ENCODE measurements around the gene PAM16. TPM values are rescaled to one million over a fixed set of nuclear protein-coding genes. Genes with fewer than 3 reads are reported as not detected.
A peak's percentile ranks its signal among the peaks of the same experiment; 100 is the strongest.

The PAM16 gene
- total RNA-seq, 1 experiment from 2014 or later, result 117 TPM

- H3K27ac Mint-ChIP-seq (ENCODE audit: low read depth, unreplicated experiment), result no peak overlapping the region
- intact Hi-C loops (cut with micrococcal nuclease), result loop anchor here (5.0 kb wide), 1 partner anchor 81 kb away; no protein-coding TSS in a partner anchor
- DNase-seq (ENCODE audit: unreplicated experiment), result no peak
- no peaks in the 10 kb centered on the region for H3K4me1 Mint-ChIP-seq (ENCODE audit: insufficient read depth, unreplicated experiment)
- no peaks in the 10 kb centered on the region for H3K27me3 Mint-ChIP-seq (ENCODE audit: insufficient read depth, unreplicated experiment)
- TF ChIP-seq, protein P1, sequence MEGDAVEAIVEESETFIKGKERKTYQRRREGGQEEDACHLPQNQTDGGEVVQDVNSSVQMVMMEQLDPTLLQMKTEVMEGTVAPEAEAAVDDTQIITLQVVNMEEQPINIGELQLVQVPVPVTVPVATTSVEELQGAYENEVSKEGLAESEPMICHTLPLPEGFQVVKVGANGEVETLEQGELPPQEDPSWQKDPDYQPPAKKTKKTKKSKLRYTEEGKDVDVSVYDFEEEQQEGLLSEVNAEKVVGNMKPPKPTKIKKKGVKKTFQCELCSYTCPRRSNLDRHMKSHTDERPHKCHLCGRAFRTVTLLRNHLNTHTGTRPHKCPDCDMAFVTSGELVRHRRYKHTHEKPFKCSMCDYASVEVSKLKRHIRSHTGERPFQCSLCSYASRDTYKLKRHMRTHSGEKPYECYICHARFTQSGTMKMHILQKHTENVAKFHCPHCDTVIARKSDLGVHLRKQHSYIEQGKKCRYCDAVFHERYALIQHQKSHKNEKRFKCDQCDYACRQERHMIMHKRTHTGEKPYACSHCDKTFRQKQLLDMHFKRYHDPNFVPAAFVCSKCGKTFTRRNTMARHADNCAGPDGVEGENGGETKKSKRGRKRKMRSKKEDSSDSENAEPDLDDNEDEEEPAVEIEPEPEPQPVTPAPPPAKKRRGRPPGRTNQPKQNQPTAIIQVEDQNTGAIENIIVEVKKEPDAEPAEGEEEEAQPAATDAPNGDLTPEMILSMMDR (IDR thresholded peaks at IDR 0.05; ENCODE audit: unreplicated experiment), result no peak
- BruUV-seq (replicated peaks), result no TSS peak
- H3K9me3 Mint-ChIP-seq (ENCODE audit: unreplicated experiment), result no peaks in the 10 kb centered on the region
- peaks cover 37% of the 10 kb centered on the region for H3K36me3 Mint-ChIP-seq (ENCODE audit: insufficient read depth, unreplicated experiment)
- no peak overlapping the region for H3K4me3 Mint-ChIP-seq (ENCODE audit: unreplicated experiment)
- CTCF ChIA-PET, result interaction anchor here (0.6 to 6.2 kb wide), 5 partner anchors 9 to 79 kb away, joined by 3 to 94 read pairs (median 13); no protein-coding TSS in a partner anchor
- POLR2A ChIA-PET, result no interaction called here
Measured at GRCh38 chr16:4333308-4333638, 17.8 kb downstream of the PAM16 start.

DNA sequence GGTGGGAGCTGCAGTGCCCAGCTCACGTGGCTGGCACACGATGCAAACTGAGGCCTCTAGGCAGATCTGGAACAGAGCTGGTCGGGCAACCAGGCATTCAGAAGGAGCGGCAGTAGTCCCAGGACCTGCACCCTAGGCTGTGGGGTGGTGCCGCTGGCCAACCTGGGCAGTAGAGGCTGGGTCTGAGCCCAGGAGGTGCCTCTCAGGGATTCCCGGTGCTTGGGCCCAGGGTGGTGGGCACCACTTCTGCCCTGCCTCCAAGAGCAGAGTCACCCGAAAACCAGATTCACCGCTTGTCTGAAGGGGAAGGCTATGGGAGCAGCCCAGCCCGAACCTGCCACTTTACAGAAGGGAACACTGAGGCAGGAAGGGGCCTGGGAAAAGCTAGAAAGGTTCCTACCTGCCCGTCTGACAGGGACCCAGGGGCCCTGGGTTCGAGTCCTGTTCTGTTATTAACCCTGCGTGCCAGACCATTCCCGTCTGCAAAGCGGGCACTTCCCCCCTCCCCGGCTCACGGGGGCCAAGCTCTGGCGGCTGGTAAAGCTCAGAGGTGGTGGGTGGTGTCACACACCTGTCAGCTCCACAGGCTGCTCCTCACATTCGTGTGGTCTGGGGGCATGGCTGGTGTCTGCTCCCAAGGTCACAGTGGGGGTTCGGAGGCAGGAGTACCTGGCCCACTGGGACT, 18.4 kb downstream of the PAM16 start:
- no TSS peak for BruUV-seq (replicated peaks)
- Mint-ChIP-seq H3K36me3 (ENCODE audit: insufficient read depth, unreplicated experiment) (peaks cover 34% of the 10 kb centered on the region), H3K4me1 (ENCODE audit: insufficient read depth, unreplicated experiment) (no peaks in the 10 kb centered on the region), H3K4me3 (ENCODE audit: unreplicated experiment) (no peak overlapping the region), H3K27me3 (ENCODE audit: insufficient read depth, unreplicated experiment) (no peaks in the 10 kb centered on the region), H3K9me3 (ENCODE audit: unreplicated experiment) (no peaks in the 10 kb centered on the region), H3K27ac (ENCODE audit: low read depth, unreplicated experiment) (no peak overlapping the region)
- intact Hi-C loops (cut with micrococcal nuclease), result loop anchor here (5.0 kb wide), 1 partner anchor 80 kb away; no protein-coding TSS in a partner anchor
- no peak for DNase-seq (ENCODE audit: unreplicated experiment)
- ChIA-PET CTCF (interaction anchor here (0.6 to 6.2 kb wide), 11 partner anchors 9 to 350 kb away, joined by 3 to 94 read pairs (median 6); no protein-coding TSS in a partner anchor), POLR2A (no interaction called here)
- TF ChIP-seq, protein P1 (IDR thresholded peaks at IDR 0.05; ENCODE audit: unreplicated experiment), result no peak

- CTCF ChIA-PET, result interaction anchor here (0.6 to 6.2 kb wide), 11 partner anchors 10 to 350 kb away, joined by 3 to 94 read pairs (median 8); no protein-coding TSS in a partner anchor
- no peaks in the 10 kb centered on the region for H3K27me3 Mint-ChIP-seq (ENCODE audit: insufficient read depth, unreplicated experiment)
- TF ChIP-seq, protein P1 (IDR thresholded peaks at IDR 0.05; ENCODE audit: unreplicated experiment), result no peak
- H3K4me3 Mint-ChIP-seq (ENCODE audit: unreplicated experiment), result no peak overlapping the region
- BruUV-seq (replicated peaks), result no TSS peak
- no peak overlapping the region for H3K27ac Mint-ChIP-seq (ENCODE audit: low read depth, unreplicated experiment)
- no peak for DNase-seq (ENCODE audit: unreplicated experiment)
- H3K4me1 Mint-ChIP-seq (ENCODE audit: insufficient read depth, unreplicated experiment), result no peaks in the 10 kb centered on the region
- intact Hi-C loops (cut with micrococcal nuclease), result loop anchor here (5.0 kb wide), 1 partner anchor 80 kb away; no protein-coding TSS in a partner anchor
- no peaks in the 10 kb centered on the region for H3K9me3 Mint-ChIP-seq (ENCODE audit: unreplicated experiment)
- H3K36me3 Mint-ChIP-seq (ENCODE audit: insufficient read depth, unreplicated experiment), result peaks cover 29% of the 10 kb centered on the region
- POLR2A ChIA-PET, result interaction anchor here (0.6 kb wide), 1 partner anchor 76 kb away, joined by 3 read pairs; no protein-coding TSS in a partner anchor
Measured at GRCh38 chr16:4332083-4332482, 19.0 kb downstream of the PAM16 start.

DNA sequence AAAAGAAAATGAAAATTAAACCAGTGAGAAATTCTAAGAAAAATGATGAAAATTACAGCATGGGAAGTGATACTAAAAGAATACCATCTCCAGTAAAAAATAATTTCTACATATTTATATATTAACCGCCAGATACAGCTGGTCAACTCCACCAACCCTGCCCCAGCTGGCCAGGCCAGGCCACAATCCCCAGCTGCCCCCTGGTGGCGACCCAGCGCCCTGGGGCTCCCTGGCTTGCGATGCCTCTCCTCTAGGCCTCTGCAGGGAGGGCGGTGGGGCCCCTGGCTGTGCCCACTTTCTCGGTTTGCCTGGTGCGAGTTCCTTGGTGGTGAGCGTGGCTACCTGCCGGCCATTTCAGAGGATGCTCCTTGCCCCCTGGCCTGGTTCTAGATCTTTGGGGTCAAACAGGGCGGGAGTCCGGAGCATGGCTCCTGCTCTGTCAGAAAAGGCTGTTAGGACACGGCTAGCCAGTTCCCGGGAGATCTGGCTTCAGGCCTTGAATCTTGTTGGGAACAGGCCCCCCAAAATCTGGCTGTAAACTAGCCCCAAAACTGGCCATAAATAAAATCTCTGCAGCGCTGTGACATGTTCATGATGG, 20.7 kb downstream of the PAM16 start:
- H3K27ac Mint-ChIP-seq (ENCODE audit: low read depth, unreplicated experiment), result no peak overlapping the region
- no peaks in the 10 kb centered on the region for H3K9me3 Mint-ChIP-seq (ENCODE audit: unreplicated experiment)
- peaks cover 15% of the 10 kb centered on the region for H3K36me3 Mint-ChIP-seq (ENCODE audit: insufficient read depth, unreplicated experiment)
- intact Hi-C loops (cut with micrococcal nuclease), result loop anchor here (1.0 to 5.0 kb wide), 6 partner anchors 21 to 348 kb away; no protein-coding TSS in a partner anchor
- DNase-seq (ENCODE audit: unreplicated experiment), result peak; percentile 76
- no peaks in the 10 kb centered on the region for H3K4me1 Mint-ChIP-seq (ENCODE audit: insufficient read depth, unreplicated experiment)
- ChIA-PET POLR2A (interaction anchor here (0.8 to 1.4 kb wide), 7 partner anchors 9 to 76 kb away, joined by 3 to 6 read pairs (median 4); partner anchors contain the start of gene TFAP4), CTCF (interaction anchor here (0.6 to 6.2 kb wide), 18 partner anchors 9 to 551 kb away, joined by 3 to 94 read pairs (median 4); no protein-coding TSS in a partner anchor)
- BruUV-seq (replicated peaks), result no TSS peak
- H3K27me3 Mint-ChIP-seq (ENCODE audit: insufficient read depth, unreplicated experiment), result no peaks in the 10 kb centered on the region
- TF ChIP-seq, protein P1 (IDR thresholded peaks at IDR 0.05; ENCODE audit: unreplicated experiment), result peak; percentile 98
- H3K4me3 Mint-ChIP-seq (ENCODE audit: unreplicated experiment), result no peak overlapping the region
